ENCODE data around the gene FOXP3. TPM values are rescaled to one million over a fixed set of nuclear protein-coding genes. Genes with fewer than 3 reads are reported as not detected.

Gene FOXP3
- total RNA-seq, 1 experiment from 2014 or later, result 0.42 TPM

DNA sequence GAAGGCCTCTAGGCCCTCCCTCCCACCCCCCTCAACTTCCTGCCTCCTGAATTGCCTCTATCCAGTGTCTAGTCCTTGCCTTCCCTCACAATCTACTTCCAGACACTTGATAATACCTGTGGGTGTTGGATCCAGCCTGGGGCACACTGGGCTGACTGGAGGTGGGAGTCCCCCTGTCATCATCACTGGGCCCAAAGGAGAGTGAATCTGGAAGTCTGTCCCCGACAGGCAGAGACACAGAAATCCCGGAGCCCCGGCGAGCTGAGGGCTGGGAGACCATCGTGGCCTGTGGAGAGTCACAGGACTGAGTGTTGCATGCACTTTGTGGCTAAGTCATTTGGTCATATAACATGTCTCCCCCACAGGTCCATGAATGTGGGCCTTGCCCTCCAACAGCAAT lies 56.1 kb downstream of the FOXP3 start:
- ATAC-seq (no peak), DNase-seq (ENCODE audit: low spot score) (no peak)
- H3K4me3 Mint-ChIP-seq, result no peak overlapping the region
- no peak for TF ChIP-seq RELA (CRISPR knock-in tag; IDR thresholded peaks at IDR 0.05; ENCODE audit: borderline replicate concordance)
- no peak for TF ChIP-seq ESRRA (CRISPR knock-in tag; IDR thresholded peaks at IDR 0.05; ENCODE audit: borderline replicate concordance)
- H3K4me1 Mint-ChIP-seq, result no peaks in the 10 kb centered on the region
- no peaks in the 10 kb centered on the region; the same call in 1 of the 2 replicates for H3K27me3 Mint-ChIP-seq (ENCODE audit: low read depth)
- H3K9me3 Mint-ChIP-seq, result peaks cover 3% of the 10 kb centered on the region; the same call in 1 of the 2 replicates
- ChIA-PET CTCF (interaction anchor here (1.6 to 2.7 kb wide), 2 partner anchors 8 to 15 kb away, joined by 3 to 19 read pairs; no protein-coding TSS in a partner anchor), POLR2A (no interaction called here)
- no peak overlapping the region for H3K27ac Mint-ChIP-seq
- H3K36me3 Mint-ChIP-seq, result no peaks in the 10 kb centered on the region

DNA sequence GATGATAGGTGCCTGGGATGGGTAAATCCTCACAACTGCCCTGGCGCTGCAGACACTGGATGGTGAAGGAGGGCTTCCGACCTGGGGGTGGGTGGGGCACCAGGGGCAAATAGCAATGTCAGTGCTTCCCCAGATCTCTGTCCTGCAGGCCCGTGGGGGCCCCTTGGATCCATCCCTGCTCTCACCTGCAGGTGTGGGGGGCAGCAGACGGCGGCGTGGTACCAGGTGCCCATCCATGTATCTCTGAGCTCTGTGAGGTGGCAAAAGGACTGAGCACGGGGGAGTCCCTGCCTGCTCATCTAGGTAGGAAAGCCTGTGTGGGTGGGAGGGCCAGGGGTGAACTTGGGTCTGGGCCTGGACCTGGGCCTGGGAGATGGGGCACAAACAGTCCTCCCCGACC lies 58.0 kb downstream of the FOXP3 start:
- Mint-ChIP-seq H3K27me3 (ENCODE audit: low read depth) (no peaks in the 10 kb centered on the region; the same call in 1 of the 2 replicates), H3K36me3 (no peaks in the 10 kb centered on the region), H3K27ac (no peak overlapping the region), H3K4me1 (no peaks in the 10 kb centered on the region), H3K4me3 (no peak overlapping the region), H3K9me3 (no peaks in the 10 kb centered on the region)
- ChIA-PET CTCF (interaction anchor here (0.6 kb wide), 1 partner anchor 14 kb away, joined by 4 read pairs; no protein-coding TSS in a partner anchor), POLR2A (interaction anchor here (0.6 kb wide), 1 partner anchor 43 kb away, joined by 3 read pairs; no protein-coding TSS in a partner anchor)
- no peak for ATAC-seq
- TF ChIP-seq, protein P1, sequence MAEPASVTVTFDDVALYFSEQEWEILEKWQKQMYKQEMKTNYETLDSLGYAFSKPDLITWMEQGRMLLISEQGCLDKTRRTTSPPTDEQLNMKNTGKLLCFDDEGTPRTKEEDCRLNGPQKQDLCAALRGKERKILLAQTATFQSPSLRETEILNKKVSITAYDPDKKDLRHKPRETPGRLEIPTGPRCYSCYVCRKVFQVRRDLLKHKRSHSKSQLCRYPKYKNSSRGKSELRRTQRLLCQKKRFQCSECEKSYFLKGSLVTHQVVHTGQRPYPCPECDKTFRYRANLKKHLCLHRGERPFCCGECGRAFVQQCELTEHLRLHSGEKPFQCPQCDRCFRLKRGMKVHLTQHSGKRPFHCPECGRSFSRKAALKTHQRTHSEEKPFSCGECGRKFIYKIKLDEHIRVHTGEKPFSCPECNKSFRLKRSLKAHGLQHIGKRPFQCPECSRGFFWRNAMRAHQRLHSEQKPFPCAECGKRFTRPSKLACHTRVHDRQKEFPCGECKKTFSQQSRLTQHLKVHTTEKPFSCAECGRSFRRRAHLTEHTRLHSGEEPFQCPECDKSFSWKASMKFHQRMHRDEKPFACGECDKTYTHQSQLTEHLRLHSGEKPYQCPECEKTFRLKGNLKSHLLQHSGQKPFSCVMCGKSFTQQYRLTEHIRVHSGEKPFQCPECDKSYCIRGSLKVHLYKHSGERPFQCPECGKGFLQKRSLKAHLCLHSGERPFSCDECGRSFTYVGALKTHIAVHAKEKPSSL (CRISPR knock-in tag; conservative IDR thresholded peaks at IDR 0.05), result no peak
- no peak for TF ChIP-seq ZNF416 (CRISPR knock-in tag; IDR thresholded peaks at IDR 0.05)
- no peak for TF ChIP-seq EMX1 (CRISPR knock-in tag; IDR thresholded peaks at IDR 0.05)
- no peak for TF ChIP-seq IRF2 (CRISPR knock-in tag; IDR thresholded peaks at IDR 0.05; ENCODE audit: borderline replicate concordance, low read depth)
- no peak for TF ChIP-seq ELF4 (CRISPR knock-in tag; IDR thresholded peaks at IDR 0.05; ENCODE audit: low read depth)
- TF ChIP-seq, protein P2, sequence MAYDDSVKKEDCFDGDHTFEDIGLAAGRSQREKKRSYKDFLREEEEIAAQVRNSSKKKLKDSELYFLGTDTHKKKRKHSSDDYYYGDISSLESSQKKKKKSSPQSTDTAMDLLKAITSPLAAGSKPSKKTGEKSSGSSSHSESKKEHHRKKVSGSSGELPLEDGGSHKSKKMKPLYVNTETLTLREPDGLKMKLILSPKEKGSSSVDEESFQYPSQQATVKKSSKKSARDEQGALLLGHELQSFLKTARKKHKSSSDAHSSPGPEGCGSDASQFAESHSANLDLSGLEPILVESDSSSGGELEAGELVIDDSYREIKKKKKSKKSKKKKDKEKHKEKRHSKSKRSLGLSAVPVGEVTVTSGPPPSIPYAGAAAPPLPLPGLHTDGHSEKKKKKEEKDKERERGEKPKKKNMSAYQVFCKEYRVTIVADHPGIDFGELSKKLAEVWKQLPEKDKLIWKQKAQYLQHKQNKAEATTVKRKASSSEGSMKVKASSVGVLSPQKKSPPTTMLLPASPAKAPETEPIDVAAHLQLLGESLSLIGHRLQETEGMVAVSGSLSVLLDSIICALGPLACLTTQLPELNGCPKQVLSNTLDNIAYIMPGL (CRISPR knock-in tag; IDR thresholded peaks at IDR 0.05), result no peak
- DNase-seq (ENCODE audit: low spot score), result no peak

DNA sequence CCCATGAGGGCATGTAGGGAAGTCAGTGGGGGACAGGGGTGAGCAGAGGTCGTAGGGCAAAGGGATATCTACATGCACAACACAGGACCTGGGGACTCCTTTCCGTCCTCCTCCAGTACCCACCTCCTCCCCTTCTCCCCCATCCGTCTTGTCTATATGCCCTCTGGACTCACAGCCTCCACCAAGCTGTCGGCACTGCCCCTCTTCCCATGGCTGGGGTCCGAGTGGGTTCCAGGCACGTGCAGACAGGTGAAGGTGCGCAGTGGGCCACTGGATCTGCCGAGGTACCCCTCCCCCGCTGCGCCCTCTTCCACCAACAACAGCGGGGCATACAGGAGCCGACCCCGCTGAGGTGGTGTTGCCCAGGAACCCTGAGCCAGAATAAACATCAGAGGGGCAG lies 59.1 kb downstream of the FOXP3 start:
- CTCF ChIA-PET, result no interaction called here
- Mint-ChIP-seq H3K4me3 (no peak overlapping the region), H3K36me3 (no peaks in the 10 kb centered on the region), H3K27me3 (ENCODE audit: low read depth) (no peaks in the 10 kb centered on the region; the same call in 1 of the 2 replicates), H3K27ac (no peak overlapping the region), H3K9me3 (no peaks in the 10 kb centered on the region), H3K4me1 (peaks cover 3% of the 10 kb centered on the region)
- ATAC-seq, result no peak
- POLR2A ChIA-PET, result no interaction called here
- no peak for DNase-seq (ENCODE audit: low spot score)
- no peak for TF ChIP-seq ESRRA (CRISPR knock-in tag; IDR thresholded peaks at IDR 0.05; ENCODE audit: borderline replicate concordance)
- TF ChIP-seq, protein P3, sequence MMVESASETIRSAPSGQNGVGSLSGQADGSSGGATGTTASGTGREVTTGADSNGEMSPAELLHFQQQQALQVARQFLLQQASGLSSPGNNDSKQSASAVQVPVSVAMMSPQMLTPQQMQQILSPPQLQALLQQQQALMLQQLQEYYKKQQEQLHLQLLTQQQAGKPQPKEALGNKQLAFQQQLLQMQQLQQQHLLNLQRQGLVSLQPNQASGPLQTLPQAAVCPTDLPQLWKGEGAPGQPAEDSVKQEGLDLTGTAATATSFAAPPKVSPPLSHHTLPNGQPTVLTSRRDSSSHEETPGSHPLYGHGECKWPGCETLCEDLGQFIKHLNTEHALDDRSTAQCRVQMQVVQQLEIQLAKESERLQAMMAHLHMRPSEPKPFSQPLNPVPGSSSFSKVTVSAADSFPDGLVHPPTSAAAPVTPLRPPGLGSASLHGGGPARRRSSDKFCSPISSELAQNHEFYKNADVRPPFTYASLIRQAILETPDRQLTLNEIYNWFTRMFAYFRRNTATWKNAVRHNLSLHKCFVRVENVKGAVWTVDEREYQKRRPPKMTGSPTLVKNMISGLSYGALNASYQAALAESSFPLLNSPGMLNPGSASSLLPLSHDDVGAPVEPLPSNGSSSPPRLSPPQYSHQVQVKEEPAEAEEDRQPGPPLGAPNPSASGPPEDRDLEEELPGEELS (CRISPR knock-in tag; IDR thresholded peaks at IDR 0.05), result no peak
- TF ChIP-seq OVOL2 (CRISPR knock-in tag; IDR thresholded peaks at IDR 0.05; ENCODE audit: borderline replicate concordance), result no peak
- TF ChIP-seq EMX1 (CRISPR knock-in tag; IDR thresholded peaks at IDR 0.05), result no peak
- TF ChIP-seq, protein P4, sequence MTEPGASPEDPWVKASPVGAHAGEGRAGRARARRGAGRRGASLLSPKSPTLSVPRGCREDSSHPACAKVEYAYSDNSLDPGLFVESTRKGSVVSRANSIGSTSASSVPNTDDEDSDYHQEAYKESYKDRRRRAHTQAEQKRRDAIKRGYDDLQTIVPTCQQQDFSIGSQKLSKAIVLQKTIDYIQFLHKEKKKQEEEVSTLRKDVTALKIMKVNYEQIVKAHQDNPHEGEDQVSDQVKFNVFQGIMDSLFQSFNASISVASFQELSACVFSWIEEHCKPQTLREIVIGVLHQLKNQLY (CRISPR knock-in tag; IDR thresholded peaks at IDR 0.05), result no peak
- TF ChIP-seq, protein P5, sequence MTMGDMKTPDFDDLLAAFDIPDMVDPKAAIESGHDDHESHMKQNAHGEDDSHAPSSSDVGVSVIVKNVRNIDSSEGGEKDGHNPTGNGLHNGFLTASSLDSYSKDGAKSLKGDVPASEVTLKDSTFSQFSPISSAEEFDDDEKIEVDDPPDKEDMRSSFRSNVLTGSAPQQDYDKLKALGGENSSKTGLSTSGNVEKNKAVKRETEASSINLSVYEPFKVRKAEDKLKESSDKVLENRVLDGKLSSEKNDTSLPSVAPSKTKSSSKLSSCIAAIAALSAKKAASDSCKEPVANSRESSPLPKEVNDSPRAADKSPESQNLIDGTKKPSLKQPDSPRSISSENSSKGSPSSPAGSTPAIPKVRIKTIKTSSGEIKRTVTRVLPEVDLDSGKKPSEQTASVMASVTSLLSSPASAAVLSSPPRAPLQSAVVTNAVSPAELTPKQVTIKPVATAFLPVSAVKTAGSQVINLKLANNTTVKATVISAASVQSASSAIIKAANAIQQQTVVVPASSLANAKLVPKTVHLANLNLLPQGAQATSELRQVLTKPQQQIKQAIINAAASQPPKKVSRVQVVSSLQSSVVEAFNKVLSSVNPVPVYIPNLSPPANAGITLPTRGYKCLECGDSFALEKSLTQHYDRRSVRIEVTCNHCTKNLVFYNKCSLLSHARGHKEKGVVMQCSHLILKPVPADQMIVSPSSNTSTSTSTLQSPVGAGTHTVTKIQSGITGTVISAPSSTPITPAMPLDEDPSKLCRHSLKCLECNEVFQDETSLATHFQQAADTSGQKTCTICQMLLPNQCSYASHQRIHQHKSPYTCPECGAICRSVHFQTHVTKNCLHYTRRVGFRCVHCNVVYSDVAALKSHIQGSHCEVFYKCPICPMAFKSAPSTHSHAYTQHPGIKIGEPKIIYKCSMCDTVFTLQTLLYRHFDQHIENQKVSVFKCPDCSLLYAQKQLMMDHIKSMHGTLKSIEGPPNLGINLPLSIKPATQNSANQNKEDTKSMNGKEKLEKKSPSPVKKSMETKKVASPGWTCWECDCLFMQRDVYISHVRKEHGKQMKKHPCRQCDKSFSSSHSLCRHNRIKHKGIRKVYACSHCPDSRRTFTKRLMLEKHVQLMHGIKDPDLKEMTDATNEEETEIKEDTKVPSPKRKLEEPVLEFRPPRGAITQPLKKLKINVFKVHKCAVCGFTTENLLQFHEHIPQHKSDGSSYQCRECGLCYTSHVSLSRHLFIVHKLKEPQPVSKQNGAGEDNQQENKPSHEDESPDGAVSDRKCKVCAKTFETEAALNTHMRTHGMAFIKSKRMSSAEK (CRISPR knock-in tag; IDR thresholded peaks at IDR 0.05; ENCODE audit: borderline replicate concordance), result no peak
- TF ChIP-seq TP53 (CRISPR knock-in tag; IDR thresholded peaks at IDR 0.05), result no peak
- TF ChIP-seq NFE2L1 (CRISPR knock-in tag; IDR thresholded peaks at IDR 0.05), result no peak
- TF ChIP-seq TEAD1 (CRISPR knock-in tag; IDR thresholded peaks at IDR 0.05), result no peak
- TF ChIP-seq GTF2I (CRISPR knock-in tag; conservative IDR thresholded peaks at IDR 0.05), result no peak
- no peak for TF ChIP-seq FOXP1 (CRISPR knock-in tag; IDR thresholded peaks at IDR 0.05; ENCODE audit: borderline replicate concordance)
- no peak for TF ChIP-seq FOXK1 (CRISPR knock-in tag; IDR thresholded peaks at IDR 0.05)
- TF ChIP-seq ELF4 (CRISPR knock-in tag; IDR thresholded peaks at IDR 0.05; ENCODE audit: low read depth), result no peak
- TF ChIP-seq SP1 (CRISPR knock-in tag; conservative IDR thresholded peaks at IDR 0.05), result no peak
- no peak for TF ChIP-seq TEAD4 (CRISPR knock-in tag; IDR thresholded peaks at IDR 0.05)

Data from WTC11 (cell line).